HepG2 (cell line): ENCODE results near the gene KLF15. TPM values are rescaled to one million over a fixed set of nuclear protein-coding genes. Genes with fewer than 3 reads are reported as not detected.

ENCODE experiments used
- BRD4 ChIP-seq: sonication (generic); formaldehyde crosslinking; IDR thresholded peaks from 2 replicates; pipeline ENCODE4 v1.4.0; 2020; ENCODE audit warnings: missing genetic modification reagents
- GTF3A ChIP-seq: sonication (generic); formaldehyde crosslinking; conservative IDR thresholded peaks from 2 replicates; pipeline ENCODE4 v1.4.0; 2020; ENCODE audit warnings: mild to moderate bottlenecking, missing genetic modification reagents
- HDAC2 ChIP-seq: sonication (generic); formaldehyde crosslinking; IDR thresholded peaks from 2 replicates; pipeline ENCODE4 v1.4.0; 2020; ENCODE audit warnings: missing genetic modification reagents
- ISX ChIP-seq: sonication (generic); formaldehyde crosslinking; conservative IDR thresholded peaks from 2 replicates; pipeline ENCODE4 v1.5.0; 2020; ENCODE audit warnings: missing genetic modification reagents
- NAIF1 ChIP-seq: sonication (generic); formaldehyde crosslinking; IDR thresholded peaks from 2 replicates; pipeline ENCODE4 v1.5.0; 2020; ENCODE audit warnings: mild to moderate bottlenecking, missing genetic modification reagents, borderline replicate concordance
- NFYB ChIP-seq: sonication (generic); formaldehyde crosslinking; IDR thresholded peaks from 2 replicates; pipeline ENCODE4 v1.4.0; 2020; ENCODE audit warnings: missing genetic modification reagents
- PBX3 ChIP-seq: sonication (generic); formaldehyde crosslinking; IDR thresholded peaks from 2 replicates; pipeline ENCODE4 v1.8.1; 2023; ENCODE audit warnings: missing genetic modification reagents, inconsistent platforms, borderline replicate concordance
- REPIN1 ChIP-seq: sonication (generic); formaldehyde crosslinking; IDR thresholded peaks from 2 replicates; pipeline ENCODE4 v1.8.0; 2022; ENCODE audit warnings: missing genetic modification reagents, low read depth, mild to moderate bottlenecking, borderline replicate concordance
- SMC3 ChIP-seq: IDR thresholded peaks from 2 replicates; pipeline ENCODE4 v1.6.1; 2011; ENCODE audit warnings: low read length, improper control_type of control experiment
- SP2 ChIP-seq: sonication (generic); formaldehyde crosslinking; IDR thresholded peaks from 2 replicates; pipeline ENCODE4 v1.5.1; 2020; ENCODE audit warnings: mild to moderate bottlenecking, missing genetic modification reagents
- ZFP90 ChIP-seq: sonication (generic); formaldehyde crosslinking; IDR thresholded peaks from 2 replicates; pipeline ENCODE4 v1.8.0; 2022; ENCODE audit warnings: missing genetic modification reagents, mild to moderate bottlenecking, inconsistent platforms, borderline replicate concordance
- ZNF12 ChIP-seq: sonication (generic); formaldehyde crosslinking; IDR thresholded peaks from 2 replicates; pipeline ENCODE4 v1.5.0; 2020; ENCODE audit warnings: missing genetic modification reagents
- ZNF232 ChIP-seq: sonication (generic); formaldehyde crosslinking; IDR thresholded peaks from 2 replicates; pipeline ENCODE4 v1.4.0; 2020; ENCODE audit warnings: missing genetic modification reagents, borderline replicate concordance
- ZNF333 ChIP-seq: sonication (generic); formaldehyde crosslinking; IDR thresholded peaks from 2 replicates; pipeline ENCODE4 v1.4.0; 2020; ENCODE audit warnings: mild to moderate bottlenecking, missing genetic modification reagents, borderline replicate concordance
- ZNF460 ChIP-seq: sonication (generic); formaldehyde crosslinking; IDR thresholded peaks from 2 replicates; pipeline ENCODE4 v1.5.1; 2020; ENCODE audit warnings: missing genetic modification reagents, mild to moderate bottlenecking, borderline replicate concordance
- ZNF746 ChIP-seq: sonication (generic); formaldehyde crosslinking; IDR thresholded peaks from 2 replicates; pipeline ENCODE4 v1.8.0; 2022; ENCODE audit warnings: mild to moderate bottlenecking, missing genetic modification reagents
- ZNF749 ChIP-seq: sonication (generic); formaldehyde crosslinking; IDR thresholded peaks from 2 replicates; pipeline ENCODE4 v1.8.0; 2022; ENCODE audit warnings: mild to moderate bottlenecking, missing genetic modification reagents, moderate library complexity, borderline replicate concordance
- polyA plus RNA-seq, 8 experiments: library from polyadenylated mRNA; depleted of rRNA in 3 of 8; stranded (reverse) in 7 of 8; unstranded in 1 of 8; fragments of >200 nt; fragmentation: Illumina TruSeq in 4 of 8; extraction: Trizol in 4 of 8; gene quantifications; 2 replicates each; pipeline versions ENCODE4 v1.2.1 to v1.2.3, GENCODE V29; 2011 to 2016; ENCODE audit warnings: low read depth in 4 of 8, missing spikeins in 1 of 8, mixed read lengths in 1 of 8; ENCODE audit not compliant: insufficient read depth in 1 of 8
- total RNA-seq, 5 experiments: library from RNA; depleted of rRNA; stranded (reverse); fragments of >200 nt; fragmentation: Illumina TruSeq; extraction: Trizol; gene quantifications; 2 replicates each; pipeline ENCODE4 v1.2.3, GENCODE V29; 2016; ENCODE audit warnings: low read depth in 1 of 5
- TF ChIP-seq, protein P1 (sequence below): IDR thresholded peaks from 2 replicates; pipeline ENCODE4 v1.4.0; 2020; ENCODE audit warnings: mild to moderate bottlenecking, missing genetic modification reagents
- TF ChIP-seq, protein P2 (sequence below): sonication (generic); formaldehyde crosslinking; IDR thresholded peaks from 2 replicates; pipeline ENCODE4 v1.5.0; 2020; ENCODE audit warnings: missing genetic modification reagents, mild to moderate bottlenecking, borderline replicate concordance

Gene KLF15
- total and polyA plus RNA-seq, 2 of the 13 experiments (the other 11 are each of a cell fraction or from before 2014, with no cell fraction given): 7.1 to 7.8 TPM

- TF ChIP-seq ZNF746 (CRISPR knock-in tag): peak; percentile 73
- TF ChIP-seq GTF3A: no peak
- no peak for TF ChIP-seq SMC3
- peak; percentile 89; the same call in 1 of the 2 replicates for TF ChIP-seq ZFP90 (CRISPR knock-in tag)
- peak; percentile 81 for TF ChIP-seq ZNF749 (CRISPR knock-in tag)
- TF ChIP-seq, protein P1, sequence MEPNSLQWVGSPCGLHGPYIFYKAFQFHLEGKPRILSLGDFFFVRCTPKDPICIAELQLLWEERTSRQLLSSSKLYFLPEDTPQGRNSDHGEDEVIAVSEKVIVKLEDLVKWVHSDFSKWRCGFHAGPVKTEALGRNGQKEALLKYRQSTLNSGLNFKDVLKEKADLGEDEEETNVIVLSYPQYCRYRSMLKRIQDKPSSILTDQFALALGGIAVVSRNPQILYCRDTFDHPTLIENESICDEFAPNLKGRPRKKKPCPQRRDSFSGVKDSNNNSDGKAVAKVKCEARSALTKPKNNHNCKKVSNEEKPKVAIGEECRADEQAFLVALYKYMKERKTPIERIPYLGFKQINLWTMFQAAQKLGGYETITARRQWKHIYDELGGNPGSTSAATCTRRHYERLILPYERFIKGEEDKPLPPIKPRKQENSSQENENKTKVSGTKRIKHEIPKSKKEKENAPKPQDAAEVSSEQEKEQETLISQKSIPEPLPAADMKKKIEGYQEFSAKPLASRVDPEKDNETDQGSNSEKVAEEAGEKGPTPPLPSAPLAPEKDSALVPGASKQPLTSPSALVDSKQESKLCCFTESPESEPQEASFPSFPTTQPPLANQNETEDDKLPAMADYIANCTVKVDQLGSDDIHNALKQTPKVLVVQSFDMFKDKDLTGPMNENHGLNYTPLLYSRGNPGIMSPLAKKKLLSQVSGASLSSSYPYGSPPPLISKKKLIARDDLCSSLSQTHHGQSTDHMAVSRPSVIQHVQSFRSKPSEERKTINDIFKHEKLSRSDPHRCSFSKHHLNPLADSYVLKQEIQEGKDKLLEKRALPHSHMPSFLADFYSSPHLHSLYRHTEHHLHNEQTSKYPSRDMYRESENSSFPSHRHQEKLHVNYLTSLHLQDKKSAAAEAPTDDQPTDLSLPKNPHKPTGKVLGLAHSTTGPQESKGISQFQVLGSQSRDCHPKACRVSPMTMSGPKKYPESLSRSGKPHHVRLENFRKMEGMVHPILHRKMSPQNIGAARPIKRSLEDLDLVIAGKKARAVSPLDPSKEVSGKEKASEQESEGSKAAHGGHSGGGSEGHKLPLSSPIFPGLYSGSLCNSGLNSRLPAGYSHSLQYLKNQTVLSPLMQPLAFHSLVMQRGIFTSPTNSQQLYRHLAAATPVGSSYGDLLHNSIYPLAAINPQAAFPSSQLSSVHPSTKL (CRISPR knock-in tag): peak; percentile 75
- TF ChIP-seq ZNF460: peak; percentile 21; the same call in 1 of the 2 replicates
- TF ChIP-seq ZNF333 (CRISPR knock-in tag): no peak; the same call in 1 of the 2 replicates
- TF ChIP-seq NFYB (CRISPR knock-in tag): peak; percentile 77
- TF ChIP-seq HDAC2 (CRISPR knock-in tag): peak; percentile 74; the same call in 1 of the 2 replicates
- TF ChIP-seq NAIF1: no peak
- no peak for TF ChIP-seq ZNF232
- TF ChIP-seq, protein P2, sequence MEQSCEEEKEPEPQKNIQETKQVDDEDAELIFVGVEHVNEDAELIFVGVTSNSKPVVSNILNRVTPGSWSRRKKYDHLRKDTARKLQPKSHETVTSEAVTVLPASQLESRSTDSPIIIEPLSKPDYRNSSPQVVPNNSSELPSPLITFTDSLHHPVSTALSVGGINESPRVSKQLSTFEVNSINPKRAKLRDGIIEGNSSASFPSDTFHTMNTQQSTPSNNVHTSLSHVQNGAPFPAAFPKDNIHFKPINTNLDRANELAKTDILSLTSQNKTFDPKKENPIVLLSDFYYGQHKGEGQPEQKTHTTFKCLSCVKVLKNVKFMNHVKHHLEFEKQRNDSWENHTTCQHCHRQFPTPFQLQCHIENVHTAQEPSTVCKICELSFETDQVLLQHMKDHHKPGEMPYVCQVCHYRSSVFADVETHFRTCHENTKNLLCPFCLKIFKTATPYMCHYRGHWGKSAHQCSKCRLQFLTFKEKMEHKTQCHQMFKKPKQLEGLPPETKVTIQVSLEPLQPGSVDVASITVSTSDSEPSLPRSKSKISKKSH: no peak
- TF ChIP-seq PBX3 (CRISPR knock-in tag): no peak
- TF ChIP-seq SP2 (CRISPR knock-in tag): no peak
- TF ChIP-seq ISX (CRISPR knock-in tag): 0 out of 2 replicates have a peak, but pooled peaks have one; percentile 44
- TF ChIP-seq BRD4 (CRISPR knock-in tag): 0 out of 2 replicates have a peak, but pooled peaks have one; percentile 19
- peak; percentile 90 for TF ChIP-seq REPIN1 (CRISPR knock-in tag)
- TF ChIP-seq ZNF12 (CRISPR knock-in tag): no peak
Measured at GRCh38 chr3:126355777-126356372, 1.3 kb downstream of the KLF15 start (continued).
